Activated CD4-positive, alpha-beta memory T cell treated with anti-CD3 and anti-CD28 coated beads, Interleukin-2, amount 10 ng/mL, durations not matched to agents 7 days and 5 days (primary cell): ENCODE data around the gene SMIM7. TPM values are rescaled to one million over a fixed set of nuclear protein-coding genes. Genes with fewer than 3 reads are reported as not detected.

Experiments used
- CTCF ChIA-PET: fragments of 350-600 bp; sonication (Branson Sonifier 250); formaldehyde crosslinking; loops from one replicate; lab custom pipeline; 2021; ENCODE audit warnings: antibody characterized with exemption, inconsistent platforms; lab: Charles Lee
- POLR2A ChIA-PET: fragments of 350-600 bp; sonication (Branson Sonifier 250); formaldehyde crosslinking; loops from one replicate; lab custom pipeline; 2021; ENCODE audit warnings: antibody characterized with exemption; lab: Charles Lee
- DNase-seq: peaks from one replicate; pipeline ENCODE4 v3.0.0-alpha.2; 2020
- H3K27ac Mint-ChIP-seq: one replicate; pipeline ENCODE4 v1.8.0; 2021; ENCODE audit warnings: mild to moderate bottlenecking, mixed read lengths
- H3K27me3 Mint-ChIP-seq: one replicate; pipeline ENCODE4 v1.8.0; 2021; ENCODE audit warnings: mixed read lengths
- H3K36me3 Mint-ChIP-seq: one replicate; pipeline ENCODE4 v1.8.0; 2021; ENCODE audit warnings: low read depth, mixed read lengths
- H3K4me1 Mint-ChIP-seq: one replicate; pipeline ENCODE4 v1.8.0; 2021; ENCODE audit warnings: mixed read lengths
- H3K4me3 Mint-ChIP-seq: one replicate; pipeline ENCODE4 v1.8.0; 2021; ENCODE audit warnings: mild to moderate bottlenecking, mixed read lengths
- H3K9me3 Mint-ChIP-seq: one replicate; pipeline ENCODE4 v1.8.0; 2021; ENCODE audit warnings: mixed read lengths
- total RNA-seq, 2 experiments: library from RNA; stranded (reverse); gene quantifications; one replicate each; pipeline ENCODE4 v1.2.3, GENCODE V29; 2021

SMIM7 gene
- total RNA-seq, 2 experiments from 2014 or later = 52.6 to 60.6 TPM

DNA sequence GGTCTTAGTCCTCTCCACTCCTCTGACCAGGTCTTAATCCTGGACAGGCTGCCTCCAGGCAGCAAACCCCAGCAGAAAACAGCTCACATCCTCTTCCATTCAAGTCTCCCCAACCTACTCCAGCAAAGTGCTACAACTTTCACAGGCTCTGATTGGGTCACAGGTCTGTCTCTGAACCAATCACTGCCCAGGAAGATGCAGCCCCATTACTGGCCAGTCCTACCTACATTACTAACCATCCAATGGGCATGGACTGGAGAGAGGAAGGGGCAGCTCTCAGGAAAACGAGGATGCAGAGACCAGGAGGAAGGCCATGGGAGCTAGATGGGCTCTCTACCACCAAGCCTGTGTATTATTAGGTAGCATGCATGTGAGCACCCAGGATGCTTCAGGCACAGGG is 44.1 kb downstream of the SMIM7 start:
- Mint-ChIP-seq H3K27me3 (no peaks in the 10 kb centered on the region), H3K4me1 (peaks cover 72% of the 10 kb centered on the region), H3K27ac (no peak overlapping the region), H3K4me3 (no peak overlapping the region), H3K36me3 (no peaks in the 10 kb centered on the region), H3K9me3 (no peaks in the 10 kb centered on the region)
- POLR2A ChIA-PET = interaction anchor here (1.4 to 2.1 kb wide), 4 partner anchors 9 to 43 kb away, joined by 3 to 11 read pairs (median 6); partner anchors contain the start of gene MED26
- DNase-seq = no peak
- CTCF ChIA-PET = interaction anchor here (1.6 kb wide), 1 partner anchor 29 kb away, joined by 3 read pairs; no protein-coding TSS in a partner anchor

DNA sequence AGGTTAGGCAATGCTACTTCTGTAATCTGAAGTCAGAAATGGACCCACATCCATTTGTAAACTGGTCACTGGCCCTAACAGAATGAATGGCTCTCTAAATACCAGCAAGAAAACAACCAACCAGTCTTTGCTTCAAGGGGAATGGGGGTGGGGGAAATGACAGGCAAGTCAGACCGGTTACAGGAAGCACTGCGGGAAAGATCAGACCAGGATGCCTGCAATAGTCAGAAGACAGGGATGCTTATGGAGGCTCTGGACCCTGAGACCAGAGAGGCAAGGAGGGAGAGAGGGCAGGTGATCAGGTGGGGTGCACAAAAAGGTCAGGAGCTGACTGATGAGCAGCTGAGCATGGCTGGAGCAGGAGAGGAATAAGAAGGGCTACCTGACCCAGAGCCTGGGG is 45.0 kb downstream of the SMIM7 start:
- no peak overlapping the region for H3K4me3 Mint-ChIP-seq
- H3K36me3 Mint-ChIP-seq = no peaks in the 10 kb centered on the region
- H3K4me1 Mint-ChIP-seq = peaks cover 75% of the 10 kb centered on the region
- H3K27ac Mint-ChIP-seq = peak overlapping the region; percentile 65
- POLR2A ChIA-PET = interaction anchor here (0.5 to 2.1 kb wide), 6 partner anchors 10 to 160 kb away, joined by 3 to 11 read pairs (median 4); partner anchors contain the start of genes MED26 and SLC35E1
- no peaks in the 10 kb centered on the region for H3K9me3 Mint-ChIP-seq
- no peaks in the 10 kb centered on the region for H3K27me3 Mint-ChIP-seq
- no peak for DNase-seq
- CTCF ChIA-PET = interaction anchor here (1.6 kb wide), 1 partner anchor 28 kb away, joined by 3 read pairs; no protein-coding TSS in a partner anchor

DNA sequence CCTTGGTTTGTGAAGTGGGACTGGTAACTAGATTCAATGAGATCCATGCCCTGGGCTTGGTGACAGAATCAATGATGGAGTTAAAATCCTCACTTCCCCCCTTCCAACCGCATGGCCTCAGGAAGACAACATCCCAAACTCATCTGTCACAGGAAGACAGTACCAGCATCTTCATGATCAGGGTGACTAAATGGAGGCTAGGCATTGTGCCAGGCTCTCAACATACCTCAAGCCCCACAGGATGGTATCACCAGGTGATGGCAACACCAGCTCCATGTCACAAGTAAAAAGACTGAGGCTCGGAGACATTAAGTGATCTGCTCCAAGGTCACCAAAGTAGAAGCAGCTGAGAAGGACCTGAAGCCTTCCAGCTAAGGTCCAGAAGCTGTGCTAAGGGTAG is 46.1 kb downstream of the SMIM7 start:
- H3K9me3 Mint-ChIP-seq = no peaks in the 10 kb centered on the region
- no peaks in the 10 kb centered on the region for H3K27me3 Mint-ChIP-seq
- DNase-seq = no peak
- no peaks in the 10 kb centered on the region for H3K36me3 Mint-ChIP-seq
- ChIA-PET POLR2A (interaction anchor here (1.2 kb wide), 1 partner anchor 41 kb away, joined by 3 read pairs; the partner anchor contains the start of gene SLC35E1), CTCF (no interaction called here)
- no peak overlapping the region for H3K4me3 Mint-ChIP-seq
- peaks cover 68% of the 10 kb centered on the region for H3K4me1 Mint-ChIP-seq
- H3K27ac Mint-ChIP-seq = no peak overlapping the region

DNA sequence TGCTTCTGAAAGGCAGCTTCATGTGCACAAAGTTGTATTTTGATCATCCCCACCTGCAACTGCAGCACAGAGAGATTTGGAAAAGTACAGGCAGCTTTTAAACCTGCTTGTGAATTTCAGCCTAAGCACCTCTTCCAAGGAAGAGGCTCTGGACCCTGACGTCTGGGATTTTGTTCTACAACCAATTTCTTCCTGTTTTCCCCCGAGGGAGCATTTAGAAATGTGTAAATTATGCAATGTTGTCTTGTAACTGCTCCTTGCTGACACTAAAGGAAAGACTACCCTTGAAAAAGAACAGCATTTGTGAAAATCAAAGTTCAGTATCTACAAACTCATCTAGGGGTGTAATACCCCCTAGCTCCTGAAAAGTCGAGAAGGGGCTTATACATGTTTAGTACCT is 47.3 kb downstream of the SMIM7 start:
- Mint-ChIP-seq H3K4me3 (no peak overlapping the region), H3K9me3 (no peaks in the 10 kb centered on the region), H3K27me3 (no peaks in the 10 kb centered on the region), H3K4me1 (peaks cover 72% of the 10 kb centered on the region), H3K27ac (no peak overlapping the region), H3K36me3 (no peaks in the 10 kb centered on the region)
- ChIA-PET POLR2A (interaction anchor here (0.9 to 1.2 kb wide), 2 partner anchors 28 to 70 kb away, joined by 3 to 4 read pairs; no protein-coding TSS in a partner anchor), CTCF (interaction anchor here (1.3 kb wide), 1 partner anchor 25 kb away, joined by 4 read pairs; no protein-coding TSS in a partner anchor)
- DNase-seq = no peak

DNA sequence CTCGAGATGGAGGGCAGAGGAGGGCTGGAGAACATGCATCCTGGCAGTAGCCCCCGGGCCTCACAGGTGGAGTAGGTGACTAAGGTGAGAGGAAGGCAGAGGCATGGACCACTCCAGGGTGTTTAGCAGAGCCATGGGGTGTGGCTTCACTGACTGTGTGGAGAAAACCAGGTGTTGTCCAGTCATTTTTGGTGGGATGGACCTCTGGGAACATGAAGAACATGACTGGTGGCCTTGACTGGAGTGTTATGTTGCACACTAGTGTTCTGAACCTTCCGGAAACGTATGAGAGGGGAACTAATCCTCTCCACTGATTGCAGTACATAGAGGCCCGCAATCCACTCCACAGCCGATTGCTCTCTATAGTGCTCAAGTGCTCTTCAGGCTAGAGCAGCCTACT is 48.8 kb downstream of the SMIM7 start:
- no peaks in the 10 kb centered on the region for H3K36me3 Mint-ChIP-seq
- no peaks in the 10 kb centered on the region for H3K9me3 Mint-ChIP-seq
- H3K4me1 Mint-ChIP-seq = peaks cover 65% of the 10 kb centered on the region
- H3K27ac Mint-ChIP-seq = no peak overlapping the region
- ChIA-PET CTCF (no interaction called here), POLR2A (interaction anchor here (0.9 kb wide), 1 partner anchor 16 kb away, joined by 3 read pairs; no protein-coding TSS in a partner anchor)
- no peak for DNase-seq
- H3K27me3 Mint-ChIP-seq = no peaks in the 10 kb centered on the region
- no peak overlapping the region for H3K4me3 Mint-ChIP-seq

DNA sequence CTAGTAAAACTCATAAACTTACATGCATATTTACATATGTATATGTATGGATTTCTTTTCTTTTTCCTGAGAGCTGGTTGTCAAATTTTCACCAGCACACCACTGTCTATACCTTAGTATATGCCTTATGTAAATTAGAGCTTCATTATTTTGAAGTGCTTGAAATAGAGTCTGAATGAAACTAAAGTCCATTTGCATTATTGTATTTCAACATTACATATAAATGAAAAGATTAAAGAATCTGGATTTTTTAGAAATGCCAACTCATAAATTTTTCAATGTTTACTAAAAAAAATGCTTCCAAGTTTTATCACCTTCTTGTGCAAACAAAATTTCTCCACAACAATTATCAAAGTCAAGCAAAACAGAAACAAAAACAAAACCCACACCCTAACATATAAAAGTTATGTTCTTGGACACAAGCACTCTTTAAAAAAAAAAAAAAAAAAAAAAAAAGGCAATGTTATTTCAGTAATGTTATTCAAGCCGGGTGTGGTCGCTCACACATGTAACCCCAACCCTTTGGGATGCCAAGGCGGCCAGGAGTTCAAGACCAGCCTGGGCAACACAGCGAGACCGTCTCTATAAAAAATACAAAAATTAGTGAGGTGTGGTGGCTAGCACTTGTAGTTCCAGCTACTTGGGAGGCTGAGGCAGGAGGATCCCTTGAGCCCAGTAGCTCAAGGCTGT is 50.3 kb downstream of the SMIM7 start:
- CTCF ChIA-PET = interaction anchor here (0.7 kb wide), 3 partner anchors 17 to 396 kb away, joined by 3 to 6 read pairs (median 4); no protein-coding TSS in a partner anchor
- no peaks in the 10 kb centered on the region for H3K27me3 Mint-ChIP-seq
- DNase-seq = no peak
- POLR2A ChIA-PET = interaction anchor here (1.1 to 3.3 kb wide), 3 partner anchors 15 to 22 kb away, joined by 3 to 12 read pairs (median 4); partner anchors contain the start of gene MED26
- H3K4me3 Mint-ChIP-seq = no peak overlapping the region
- peaks cover 54% of the 10 kb centered on the region for H3K4me1 Mint-ChIP-seq
- H3K9me3 Mint-ChIP-seq = no peaks in the 10 kb centered on the region
- peaks cover 3% of the 10 kb centered on the region for H3K36me3 Mint-ChIP-seq
- H3K27ac Mint-ChIP-seq = no peak overlapping the region

- no peak overlapping the region for H3K4me3 Mint-ChIP-seq
- H3K27me3 Mint-ChIP-seq = no peaks in the 10 kb centered on the region
- DNase-seq = no peak
- ChIA-PET POLR2A (interaction anchor here (1.0 to 3.3 kb wide), 2 partner anchors 19 to 21 kb away, joined by 3 to 12 read pairs; partner anchors contain the start of gene MED26), CTCF (no interaction called here)
- no peaks in the 10 kb centered on the region for H3K9me3 Mint-ChIP-seq
- peaks cover 3% of the 10 kb centered on the region for H3K36me3 Mint-ChIP-seq
- H3K27ac Mint-ChIP-seq = peak overlapping the region; percentile 23
- H3K4me1 Mint-ChIP-seq = peaks cover 51% of the 10 kb centered on the region
These were observed 51.6 kb downstream of the SMIM7 start for GRCh38 chr19:16608290-16608739.

DNA sequence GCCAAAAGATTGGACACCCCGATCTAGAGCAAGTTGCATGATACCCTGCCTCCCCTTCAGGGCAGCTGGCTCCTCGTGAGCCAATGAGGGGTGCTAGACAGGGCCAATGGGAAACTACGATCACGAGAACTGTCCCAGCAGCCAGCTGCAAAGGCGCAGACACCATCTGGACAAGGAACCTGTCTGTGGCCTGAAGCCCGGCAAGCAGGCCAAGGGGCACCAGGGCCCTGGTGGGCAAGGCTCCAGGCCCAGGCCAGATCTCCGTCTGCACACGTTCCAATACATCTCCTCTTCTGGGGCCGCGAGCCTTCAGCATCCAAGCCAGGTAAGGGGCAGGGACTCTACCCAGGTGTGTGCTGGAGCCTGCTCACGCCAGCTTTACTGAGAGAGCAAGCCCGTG is 52.1 kb downstream of the SMIM7 start:
- H3K9me3 Mint-ChIP-seq = no peaks in the 10 kb centered on the region
- DNase-seq = no peak
- H3K27ac Mint-ChIP-seq = no peak overlapping the region
- ChIA-PET CTCF (no interaction called here), POLR2A (interaction anchor here (1.0 to 3.3 kb wide), 2 partner anchors 20 to 21 kb away, joined by 3 to 12 read pairs; partner anchors contain the start of gene MED26)
- no peaks in the 10 kb centered on the region for H3K27me3 Mint-ChIP-seq
- no peak overlapping the region for H3K4me3 Mint-ChIP-seq
- H3K36me3 Mint-ChIP-seq = peaks cover 3% of the 10 kb centered on the region
- H3K4me1 Mint-ChIP-seq = peaks cover 50% of the 10 kb centered on the region

DNA sequence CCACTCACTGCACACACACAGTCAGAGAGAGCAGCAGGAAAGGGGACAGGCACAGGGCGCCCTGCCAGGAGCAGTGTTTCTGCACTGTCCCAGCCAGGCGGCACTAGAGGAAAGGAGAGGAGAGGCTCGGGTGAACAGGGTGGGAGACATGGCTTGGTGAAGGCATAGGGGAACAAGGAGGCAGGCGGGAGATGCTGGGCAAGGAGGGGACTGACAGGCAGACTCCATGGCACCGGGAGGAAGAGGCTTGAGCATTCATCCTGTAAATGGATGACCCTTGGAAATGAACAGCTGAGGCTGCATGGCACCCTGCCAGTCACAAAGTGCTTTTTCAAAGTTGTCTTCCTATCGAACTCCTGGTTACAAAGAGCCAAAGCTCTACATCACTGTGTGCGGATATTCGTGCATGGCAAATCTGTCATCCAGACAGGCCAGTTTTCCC is 54.4 kb downstream of the SMIM7 start:
- H3K4me3 Mint-ChIP-seq = no peak overlapping the region
- ChIA-PET POLR2A (no interaction called here), CTCF (no interaction called here)
- H3K4me1 Mint-ChIP-seq = peaks cover 34% of the 10 kb centered on the region
- H3K9me3 Mint-ChIP-seq = no peaks in the 10 kb centered on the region
- H3K27me3 Mint-ChIP-seq = no peaks in the 10 kb centered on the region
- peaks cover 3% of the 10 kb centered on the region for H3K36me3 Mint-ChIP-seq
- no peak overlapping the region for H3K27ac Mint-ChIP-seq
- no peak for DNase-seq

- Mint-ChIP-seq H3K36me3 (peaks cover 3% of the 10 kb centered on the region), H3K27me3 (no peaks in the 10 kb centered on the region), H3K9me3 (no peaks in the 10 kb centered on the region), H3K27ac (no peak overlapping the region), H3K4me1 (peaks cover 34% of the 10 kb centered on the region), H3K4me3 (no peak overlapping the region)
- ChIA-PET CTCF (no interaction called here), POLR2A (no interaction called here)
- no peak for DNase-seq
These were observed 54.8 kb downstream of the SMIM7 start for GRCh38 chr19:16605115-16605514.

- peaks cover 3% of the 10 kb centered on the region for H3K36me3 Mint-ChIP-seq
- no peak overlapping the region for H3K4me3 Mint-ChIP-seq
- no peak overlapping the region for H3K27ac Mint-ChIP-seq
- no peaks in the 10 kb centered on the region for H3K9me3 Mint-ChIP-seq
- DNase-seq = no peak
- peaks cover 30% of the 10 kb centered on the region for H3K4me1 Mint-ChIP-seq
- ChIA-PET POLR2A (no interaction called here), CTCF (no interaction called here)
- H3K27me3 Mint-ChIP-seq = no peaks in the 10 kb centered on the region
These were observed 55.3 kb downstream of the SMIM7 start for GRCh38 chr19:16604615-16605014.

- ChIA-PET POLR2A (no interaction called here), CTCF (no interaction called here)
- H3K27me3 Mint-ChIP-seq = no peaks in the 10 kb centered on the region
- H3K9me3 Mint-ChIP-seq = no peaks in the 10 kb centered on the region
- peaks cover 29% of the 10 kb centered on the region for H3K4me1 Mint-ChIP-seq
- DNase-seq = no peak
- no peak overlapping the region for H3K4me3 Mint-ChIP-seq
- peaks cover 3% of the 10 kb centered on the region for H3K36me3 Mint-ChIP-seq
- H3K27ac Mint-ChIP-seq = no peak overlapping the region
These were observed 56.9 kb downstream of the SMIM7 start for GRCh38 chr19:16603090-16603489.
